Measurements from ENCODE around the gene ANO10.

Gene ANO10

GRCh38 chr3:43477600-43477999 is 144.2 kb downstream of the ANO10 start:
- Histone ChIP-seq H3K4me2 (ENCODE audit: insufficient read depth, low read length) (no peak overlapping the region), H4K20me1 (ENCODE audit: insufficient read depth, low read length) (no peaks in the 10 kb centered on the region), H3K36me3 (ENCODE audit: insufficient read depth, low read length) (no peaks in the 10 kb centered on the region), H3K27me3 (ENCODE audit: insufficient read depth, low read length, poor library complexity) (peaks cover 2% of the 10 kb centered on the region), H2AFZ (ENCODE audit: low read depth, low read length) (no peak overlapping the region), H3K27ac (ENCODE audit: low read length) (no peak overlapping the region), H3K4me1 (ENCODE audit: insufficient read depth, low read length) (no peaks in the 10 kb centered on the region), H3K79me2 (ENCODE audit: insufficient read depth, low read length) (no peaks in the 10 kb centered on the region), H3K4me3 (ENCODE audit: low read depth in 1 of 2, low read length in 2 of 2) (no peak overlapping the region), H3K9ac (ENCODE audit: low read depth, low read length) (no peak overlapping the region), H3K9me3 (ENCODE audit: insufficient read depth, low read length, severe bottlenecking) (no peaks in the 10 kb centered on the region)
- no peak for DNase-seq
- no peak for ATAC-seq (ENCODE audit: insufficient read depth, low read depth)
- no peak for TF ChIP-seq CTCF (IDR thresholded peaks at IDR 0.05; ENCODE audit: borderline replicate concordance, extremely low read depth, low read length, poor library complexity, severe bottlenecking)
- TF ChIP-seq EZH2 (IDR thresholded peaks at IDR 0.05; ENCODE audit: borderline replicate concordance, low read depth, low read length, severe bottlenecking) = no peak

GRCh38 chr3:43473737-43474136 is 148.1 kb downstream of the ANO10 start:
- DNase-seq = no peak
- Histone ChIP-seq H3K27me3 (ENCODE audit: insufficient read depth, low read length, poor library complexity) (peaks cover 2% of the 10 kb centered on the region), H2AFZ (ENCODE audit: low read depth, low read length) (no peak overlapping the region), H3K27ac (ENCODE audit: low read length) (no peak overlapping the region), H3K4me1 (ENCODE audit: insufficient read depth, low read length) (no peaks in the 10 kb centered on the region), H3K9ac (ENCODE audit: low read depth, low read length) (no peak overlapping the region), H3K9me3 (ENCODE audit: insufficient read depth, low read length, severe bottlenecking) (no peaks in the 10 kb centered on the region), H3K4me2 (ENCODE audit: insufficient read depth, low read length) (no peak overlapping the region), H4K20me1 (ENCODE audit: insufficient read depth, low read length) (no peaks in the 10 kb centered on the region), H3K79me2 (ENCODE audit: insufficient read depth, low read length) (no peaks in the 10 kb centered on the region), H3K4me3 (ENCODE audit: low read depth in 1 of 2, low read length in 2 of 2) (no peak overlapping the region), H3K36me3 (ENCODE audit: insufficient read depth, low read length) (no peaks in the 10 kb centered on the region)
- no peak for ATAC-seq (ENCODE audit: insufficient read depth, low read depth)
- no peak for TF ChIP-seq CTCF (IDR thresholded peaks at IDR 0.05; ENCODE audit: borderline replicate concordance, extremely low read depth, low read length, poor library complexity, severe bottlenecking)
- TF ChIP-seq EZH2 (IDR thresholded peaks at IDR 0.05; ENCODE audit: borderline replicate concordance, low read depth, low read length, severe bottlenecking) = no peak

- Histone ChIP-seq H3K27ac (ENCODE audit: low read length) (no peak overlapping the region), H3K9me3 (ENCODE audit: insufficient read depth, low read length, severe bottlenecking) (no peaks in the 10 kb centered on the region), H3K36me3 (ENCODE audit: insufficient read depth, low read length) (no peaks in the 10 kb centered on the region), H3K9ac (ENCODE audit: low read depth, low read length) (no peak overlapping the region), H3K4me1 (ENCODE audit: insufficient read depth, low read length) (no peaks in the 10 kb centered on the region), H3K4me3 (ENCODE audit: low read depth in 1 of 2, low read length in 2 of 2) (no peak overlapping the region), H3K27me3 (ENCODE audit: insufficient read depth, low read length, poor library complexity) (peaks cover 2% of the 10 kb centered on the region), H3K79me2 (ENCODE audit: insufficient read depth, low read length) (no peaks in the 10 kb centered on the region), H4K20me1 (ENCODE audit: insufficient read depth, low read length) (no peaks in the 10 kb centered on the region), H3K4me2 (ENCODE audit: insufficient read depth, low read length) (no peak overlapping the region), H2AFZ (ENCODE audit: low read depth, low read length) (no peak overlapping the region)
- ATAC-seq (ENCODE audit: insufficient read depth, low read depth) (no peak), DNase-seq (no peak)
- TF ChIP-seq CTCF (IDR thresholded peaks at IDR 0.05; ENCODE audit: borderline replicate concordance, extremely low read depth, low read length, poor library complexity, severe bottlenecking) (no peak), EZH2 (IDR thresholded peaks at IDR 0.05; ENCODE audit: borderline replicate concordance, low read depth, low read length, severe bottlenecking) (no peak)
These were observed 148.6 kb downstream of the ANO10 start for GRCh38 chr3:43473244-43473643.

GRCh38 chr3:43468133-43468532 is 153.7 kb downstream of the ANO10 start:
- H3K79me2 ChIP-seq (ENCODE audit: insufficient read depth, low read length) = no peaks in the 10 kb centered on the region
- DNase-seq (no peak), ATAC-seq (ENCODE audit: insufficient read depth, low read depth) (no peak)
- no peaks in the 10 kb centered on the region for H3K4me1 ChIP-seq (ENCODE audit: insufficient read depth, low read length)
- H3K9me3 ChIP-seq (ENCODE audit: insufficient read depth, low read length, severe bottlenecking) = no peaks in the 10 kb centered on the region
- H3K36me3 ChIP-seq (ENCODE audit: insufficient read depth, low read length) = no peaks in the 10 kb centered on the region
- H3K9ac ChIP-seq (ENCODE audit: low read depth, low read length) = no peak overlapping the region
- H3K27ac ChIP-seq (ENCODE audit: low read length) = no peak overlapping the region
- H4K20me1 ChIP-seq (ENCODE audit: insufficient read depth, low read length) = no peaks in the 10 kb centered on the region
- H3K4me2 ChIP-seq (ENCODE audit: insufficient read depth, low read length) = no peak overlapping the region
- H2AFZ ChIP-seq (ENCODE audit: low read depth, low read length) = no peak overlapping the region
- no peaks in the 10 kb centered on the region for H3K27me3 ChIP-seq (ENCODE audit: insufficient read depth, low read length, poor library complexity)
- H3K4me3 ChIP-seq (ENCODE audit: low read depth in 1 of 2, low read length in 2 of 2) = no peak overlapping the region
- TF ChIP-seq EZH2 (IDR thresholded peaks at IDR 0.05; ENCODE audit: borderline replicate concordance, low read depth, low read length, severe bottlenecking) (no peak), CTCF (IDR thresholded peaks at IDR 0.05; ENCODE audit: borderline replicate concordance, extremely low read depth, low read length, poor library complexity, severe bottlenecking) (no peak)

All from DND-41 (cell line).